MM.1S (cell line): ENCODE measurements around the gene PLEKHG4.

Experiments
- CTCF ChIP-seq: fragments of 300-600 bp; sonication (generic); IDR thresholded peaks from 2 replicates; pipeline ENCODE4 v1.5.1; 2016; ENCODE audit warnings: antibody characterized with exemption, low read length, mixed read lengths
- EZH2 ChIP-seq: fragments of 300-600 bp; sonication (generic); optimal IDR thresholded peaks from 2 replicates; pipeline ENCODE3; 2017; ENCODE audit warnings: low read depth, mild to moderate bottlenecking, antibody characterized with exemption, low read length, mixed read lengths
- EZH2phosphoT487 ChIP-seq: fragments of 300-600 bp; sonication (generic); IDR thresholded peaks from 2 replicates; pipeline ENCODE4 v1.6.1; 2018; ENCODE audit warnings: antibody characterized with exemption, low read length

- no peak for TF ChIP-seq CTCF
- no peak for TF ChIP-seq EZH2phosphoT487
- no peak for TF ChIP-seq EZH2
These were observed 9.6 kb upstream of the PLEKHG4 start for GRCh38 chr16:67269766-67270165.
